HepG2 (cell line): ENCODE data around the gene OR2V2. TPM values are rescaled to one million over a fixed set of nuclear protein-coding genes. Genes with fewer than 3 reads are reported as not detected.

Experiments
- CAMTA2 ChIP-seq: sonication (generic); formaldehyde crosslinking; IDR thresholded peaks from 2 replicates; pipeline ENCODE4 v1.4.0; 2020; ENCODE audit warnings: mild to moderate bottlenecking, missing genetic modification reagents, borderline replicate concordance
- CHCHD3 ChIP-seq: sonication (generic); formaldehyde crosslinking; IDR thresholded peaks from 2 replicates; pipeline ENCODE4 v1.8.0; 2022; ENCODE audit warnings: mild to moderate bottlenecking, missing genetic modification reagents, moderate library complexity
- ESRRA ChIP-seq: sonication (generic); formaldehyde crosslinking; IDR thresholded peaks from 2 replicates; pipeline ENCODE4 v1.5.1; 2020; ENCODE audit warnings: mild to moderate bottlenecking, low read depth, missing genetic modification reagents
- EZH2 ChIP-seq: conservative IDR thresholded peaks from 2 replicates; pipeline ENCODE4 v1.6.1; 2012; ENCODE audit warnings: mild to moderate bottlenecking, low read depth, low read length, moderate library complexity
- KMT2B ChIP-seq: IDR thresholded peaks from 2 replicates; pipeline ENCODE4 v1.6.1; 2016; ENCODE audit warnings: missing genetic modification reagents, missing compliant biosample characterization
- MIER3 ChIP-seq: IDR thresholded peaks from 2 replicates; pipeline ENCODE4 v1.6.1; 2016; ENCODE audit warnings: missing compliant biosample characterization, borderline replicate concordance
- NAIF1 ChIP-seq: sonication (generic); formaldehyde crosslinking; IDR thresholded peaks from 2 replicates; pipeline ENCODE4 v1.5.0; 2020; ENCODE audit warnings: mild to moderate bottlenecking, missing genetic modification reagents, borderline replicate concordance
- NFE2L2 ChIP-seq: fragments of 150-350 bp; IDR thresholded peaks from 2 replicates; pipeline ENCODE4 v1.6.1; 2014; ENCODE audit warnings: low read length
- PHF5A ChIP-seq: IDR thresholded peaks from one replicate; pipeline ENCODE4 v1.6.1; 2018; ENCODE audit warnings: low read depth, missing genetic modification reagents; ENCODE audit not compliant: unreplicated experiment
- RAD21 ChIP-seq: fragments of 450-650 bp; formaldehyde crosslinking; IDR thresholded peaks from 2 replicates; pipeline ENCODE4 v1.5.0; 2020; ENCODE audit warnings: mild to moderate bottlenecking
- RAD51 ChIP-seq: fragments of 450-650 bp; IDR thresholded peaks from 2 replicates; pipeline ENCODE4 v1.6.1; 2016; ENCODE audit warnings: borderline replicate concordance
- SETDB1 ChIP-seq: sonication (generic); formaldehyde crosslinking; IDR thresholded peaks from 2 replicates; pipeline ENCODE4 v1.5.1; 2020; ENCODE audit warnings: missing genetic modification reagents, mild to moderate bottlenecking, borderline replicate concordance
- SSRP1 ChIP-seq: IDR thresholded peaks from 2 replicates; pipeline ENCODE4 v1.6.1; 2016; ENCODE audit warnings: control low read depth
- XRCC5 ChIP-seq: fragments of 200-400 bp; formaldehyde crosslinking; optimal IDR thresholded peaks from 2 replicates; pipeline ENCODE3; 2017; ENCODE audit warnings: mild to moderate bottlenecking, low read length
- ZBTB1 ChIP-seq: sonication (generic); formaldehyde crosslinking; IDR thresholded peaks from 2 replicates; pipeline ENCODE4 v1.4.0; 2020; ENCODE audit warnings: missing genetic modification reagents, borderline replicate concordance
- ZBTB38 ChIP-seq: sonication (generic); formaldehyde crosslinking; IDR thresholded peaks from 2 replicates; pipeline ENCODE4 v1.5.1; 2020; ENCODE audit warnings: mild to moderate bottlenecking, missing genetic modification reagents
- ZIK1 ChIP-seq: sonication (generic); formaldehyde crosslinking; IDR thresholded peaks from 2 replicates; pipeline ENCODE4 v1.5.0; 2020; ENCODE audit warnings: mild to moderate bottlenecking, low read depth, missing genetic modification reagents, borderline replicate concordance
- ZKSCAN5 ChIP-seq: sonication (generic); formaldehyde crosslinking; IDR thresholded peaks from 2 replicates; pipeline ENCODE4 v1.5.1; 2020; ENCODE audit warnings: mild to moderate bottlenecking, missing genetic modification reagents
- ZNF34 ChIP-seq: sonication (generic); formaldehyde crosslinking; IDR thresholded peaks from 2 replicates; pipeline ENCODE4 v1.4.0; 2020; ENCODE audit warnings: mild to moderate bottlenecking, missing genetic modification reagents, borderline replicate concordance
- ZNF451 ChIP-seq: sonication (generic); formaldehyde crosslinking; IDR thresholded peaks from 2 replicates; pipeline ENCODE4 v1.5.0; 2020; ENCODE audit warnings: mild to moderate bottlenecking, missing genetic modification reagents
- ZNF75D ChIP-seq: sonication (generic); formaldehyde crosslinking; IDR thresholded peaks from 2 replicates; pipeline ENCODE4 v1.8.1; 2023; ENCODE audit warnings: missing genetic modification reagents, mild to moderate bottlenecking, borderline replicate concordance
- ZSCAN29 ChIP-seq: sonication (generic); formaldehyde crosslinking; conservative IDR thresholded peaks from 2 replicates; pipeline ENCODE4 v1.4.0; 2020; ENCODE audit warnings: mild to moderate bottlenecking, missing genetic modification reagents
- polyA plus RNA-seq, 8 experiments: library from polyadenylated mRNA; depleted of rRNA in 3 of 8; stranded (reverse) in 7 of 8; unstranded in 1 of 8; fragments of >200 nt; fragmentation: Illumina TruSeq in 4 of 8; extraction: Trizol in 4 of 8; gene quantifications; 2 replicates each; pipeline versions ENCODE4 v1.2.1 to v1.2.3, GENCODE V29; 2011 to 2016; ENCODE audit warnings: low read depth in 4 of 8, missing spikeins in 1 of 8, mixed read lengths in 1 of 8; ENCODE audit not compliant: insufficient read depth in 1 of 8
- total RNA-seq, 5 experiments: library from RNA; depleted of rRNA; stranded (reverse); fragments of >200 nt; fragmentation: Illumina TruSeq; extraction: Trizol; gene quantifications; 2 replicates each; pipeline ENCODE4 v1.2.3, GENCODE V29; 2016; ENCODE audit warnings: low read depth in 1 of 5
- TF ChIP-seq, protein P1 (sequence below): sonication (generic); formaldehyde crosslinking; IDR thresholded peaks from 2 replicates; pipeline ENCODE4 v1.8.1; 2022; ENCODE audit warnings: low read depth, mild to moderate bottlenecking, missing genetic modification reagents
- TF ChIP-seq, protein P2 (sequence below): sonication (generic); formaldehyde crosslinking; conservative IDR thresholded peaks from 2 replicates; pipeline ENCODE4 v1.4.0; 2020; ENCODE audit warnings: missing genetic modification reagents
- TF ChIP-seq, protein P3 (sequence below): sonication (generic); formaldehyde crosslinking; IDR thresholded peaks from 2 replicates; pipeline ENCODE4 v1.4.0; 2020; ENCODE audit warnings: missing genetic modification reagents, low read depth, mild to moderate bottlenecking, borderline replicate concordance
- TF ChIP-seq, protein P4 (sequence below): sonication (generic); formaldehyde crosslinking; IDR thresholded peaks from 2 replicates; pipeline ENCODE4 v1.8.0; 2022; ENCODE audit warnings: missing genetic modification reagents, low read depth, mild to moderate bottlenecking, borderline replicate concordance

The OR2V2 gene
- total and polyA plus RNA-seq, 2 of the 13 experiments (the other 11 are each of a cell fraction or from before 2014, with no cell fraction given) = not detected

DNA sequence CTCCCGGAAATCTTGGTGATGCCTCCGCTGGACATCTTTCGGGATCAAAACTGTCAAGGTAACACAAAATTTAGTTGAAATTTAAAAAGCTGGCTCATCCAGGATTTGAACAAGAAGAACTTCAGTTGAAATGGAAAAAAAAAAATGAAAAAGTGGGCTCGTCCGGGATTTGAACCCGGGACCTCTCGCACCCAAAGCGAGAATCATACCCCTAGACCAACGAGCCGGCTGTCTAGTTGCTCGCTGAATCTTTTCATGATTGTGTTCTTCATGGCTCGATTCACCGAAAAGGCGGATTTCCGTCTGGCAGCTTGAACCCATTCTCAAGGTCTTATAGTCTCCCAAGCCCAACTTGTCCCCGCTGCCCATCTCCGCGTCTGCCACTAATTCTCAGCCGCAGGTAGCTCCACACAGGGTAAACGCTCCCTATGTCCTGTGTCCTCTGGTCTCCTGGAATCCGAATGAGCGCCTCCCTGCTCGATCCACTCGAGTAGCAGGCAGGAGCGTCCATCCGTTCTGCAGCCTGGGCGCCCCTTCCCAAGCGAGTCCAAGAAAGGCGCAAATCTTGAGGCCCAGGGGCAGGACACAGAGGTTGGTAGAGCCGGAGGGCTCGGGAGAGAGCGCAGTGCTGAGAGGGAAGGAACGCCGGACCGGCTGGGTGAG lies 41.4 kb downstream of the OR2V2 start (continued):
- TF ChIP-seq, protein P1, sequence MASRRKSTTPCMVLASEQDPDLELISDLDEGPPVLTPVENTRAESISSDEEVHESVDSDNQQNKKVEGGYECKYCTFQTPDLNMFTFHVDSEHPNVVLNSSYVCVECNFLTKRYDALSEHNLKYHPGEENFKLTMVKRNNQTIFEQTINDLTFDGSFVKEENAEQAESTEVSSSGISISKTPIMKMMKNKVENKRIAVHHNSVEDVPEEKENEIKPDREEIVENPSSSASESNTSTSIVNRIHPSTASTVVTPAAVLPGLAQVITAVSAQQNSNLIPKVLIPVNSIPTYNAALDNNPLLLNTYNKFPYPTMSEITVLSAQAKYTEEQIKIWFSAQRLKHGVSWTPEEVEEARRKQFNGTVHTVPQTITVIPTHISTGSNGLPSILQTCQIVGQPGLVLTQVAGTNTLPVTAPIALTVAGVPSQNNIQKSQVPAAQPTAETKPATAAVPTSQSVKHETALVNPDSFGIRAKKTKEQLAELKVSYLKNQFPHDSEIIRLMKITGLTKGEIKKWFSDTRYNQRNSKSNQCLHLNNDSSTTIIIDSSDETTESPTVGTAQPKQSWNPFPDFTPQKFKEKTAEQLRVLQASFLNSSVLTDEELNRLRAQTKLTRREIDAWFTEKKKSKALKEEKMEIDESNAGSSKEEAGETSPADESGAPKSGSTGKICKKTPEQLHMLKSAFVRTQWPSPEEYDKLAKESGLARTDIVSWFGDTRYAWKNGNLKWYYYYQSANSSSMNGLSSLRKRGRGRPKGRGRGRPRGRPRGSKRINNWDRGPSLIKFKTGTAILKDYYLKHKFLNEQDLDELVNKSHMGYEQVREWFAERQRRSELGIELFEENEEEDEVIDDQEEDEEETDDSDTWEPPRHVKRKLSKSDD (CRISPR knock-in tag) = no peak
- no peak for TF ChIP-seq NFE2L2
- no peak for TF ChIP-seq XRCC5
- no peak for TF ChIP-seq ZBTB1 (CRISPR knock-in tag)
- TF ChIP-seq, protein P2, sequence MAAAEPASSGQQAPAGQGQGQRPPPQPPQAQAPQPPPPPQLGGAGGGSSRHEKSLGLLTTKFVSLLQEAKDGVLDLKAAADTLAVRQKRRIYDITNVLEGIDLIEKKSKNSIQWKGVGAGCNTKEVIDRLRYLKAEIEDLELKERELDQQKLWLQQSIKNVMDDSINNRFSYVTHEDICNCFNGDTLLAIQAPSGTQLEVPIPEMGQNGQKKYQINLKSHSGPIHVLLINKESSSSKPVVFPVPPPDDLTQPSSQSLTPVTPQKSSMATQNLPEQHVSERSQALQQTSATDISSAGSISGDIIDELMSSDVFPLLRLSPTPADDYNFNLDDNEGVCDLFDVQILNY = no peak
- peak; percentile 12; the same call in 1 of the 2 replicates for TF ChIP-seq MIER3 (CRISPR knock-in tag)
- no peak for TF ChIP-seq RAD51
- TF ChIP-seq, protein P3, sequence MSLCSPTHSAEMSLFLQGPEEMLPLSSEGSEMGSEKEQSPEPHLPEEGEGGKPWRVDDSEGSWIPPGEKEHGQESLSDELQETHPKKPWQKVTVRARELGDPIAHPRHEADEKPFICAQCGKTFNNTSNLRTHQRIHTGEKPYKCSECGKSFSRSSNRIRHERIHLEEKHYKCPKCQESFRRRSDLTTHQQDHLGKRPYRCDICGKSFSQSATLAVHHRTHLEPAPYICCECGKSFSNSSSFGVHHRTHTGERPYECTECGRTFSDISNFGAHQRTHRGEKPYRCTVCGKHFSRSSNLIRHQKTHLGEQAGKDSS = peak; percentile 53; the same call in 1 of the 2 replicates
- TF ChIP-seq SSRP1 (CRISPR knock-in tag) = no peak
- peak; percentile 20; the same call in 1 of the 2 replicates for TF ChIP-seq ZBTB38 (CRISPR knock-in tag)
- TF ChIP-seq ZSCAN29 = 0 out of 2 replicates have a peak, but pooled peaks have one; percentile 25
- peak; percentile 67; the same call in 1 of the 2 replicates for TF ChIP-seq ZNF34 (CRISPR knock-in tag)
- TF ChIP-seq PHF5A (CRISPR knock-in tag) = peak; percentile 58
- no peak for TF ChIP-seq CHCHD3
- no peak for TF ChIP-seq EZH2
- TF ChIP-seq ZNF451 (CRISPR knock-in tag) = no peak
- peak; percentile 33; the same call in 1 of the 2 replicates for TF ChIP-seq CAMTA2 (CRISPR knock-in tag)
- no peak for TF ChIP-seq NAIF1 (CRISPR knock-in tag)
- TF ChIP-seq RAD21 (CRISPR knock-in tag) = no peak
- TF ChIP-seq ZIK1 = no peak
- TF ChIP-seq ZKSCAN5 = no peak
- TF ChIP-seq, protein P4, sequence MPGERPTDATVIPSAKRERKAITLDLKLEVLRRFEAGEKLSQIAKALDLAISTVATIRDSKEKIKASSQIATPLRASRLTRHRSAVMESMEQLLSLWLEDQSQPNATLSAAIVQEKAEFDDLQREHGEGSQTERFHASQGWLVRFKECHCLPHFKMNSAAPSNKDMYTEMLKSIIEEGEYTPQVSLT (CRISPR knock-in tag) = no peak
- no peak for TF ChIP-seq ESRRA (CRISPR knock-in tag)
- no peak for TF ChIP-seq SETDB1 (CRISPR knock-in tag)
- no peak for TF ChIP-seq ZNF75D (CRISPR knock-in tag)
- no peak for TF ChIP-seq KMT2B (CRISPR knock-in tag)
